Cardiac fibroblast (primary cell): ENCODE data around the gene RGR.
"Not testable (repeated sequence)": the region's sequence is repeated elsewhere in the genome, so short reads cannot be mapped to it uniquely, and the experiment has no call there.

Experiments
- DNase-seq, 2 donors: peaks; one replicate each; pipeline versions ENCODE4 v3.0.0 to v3.0.0-alpha.2; 2010; ENCODE audit warnings: low read depth in 2 of 2
- H3K4me3 ChIP-seq, 2 donors: replicated peaks in 1 of 2; 1 replicate in 1 of 2; 2 replicates in 1 of 2; pipeline ENCODE4 v1.5.1; 2011; ENCODE audit warnings: low read depth in 2 of 2, low read length in 2 of 2, mild to moderate bottlenecking in 2 of 2, moderate library complexity in 1 of 2
- TF ChIP-seq, protein P1 (sequence below): IDR thresholded peaks from one replicate; pipeline ENCODE4 v1.5.1; 2011; ENCODE audit warnings: low read depth, mild to moderate bottlenecking, low read length, inconsistent platforms

RGR gene

GRCh38 chr10:84269773-84270172 is 24.9 kb downstream of the RGR start:
- TF ChIP-seq, protein P1, sequence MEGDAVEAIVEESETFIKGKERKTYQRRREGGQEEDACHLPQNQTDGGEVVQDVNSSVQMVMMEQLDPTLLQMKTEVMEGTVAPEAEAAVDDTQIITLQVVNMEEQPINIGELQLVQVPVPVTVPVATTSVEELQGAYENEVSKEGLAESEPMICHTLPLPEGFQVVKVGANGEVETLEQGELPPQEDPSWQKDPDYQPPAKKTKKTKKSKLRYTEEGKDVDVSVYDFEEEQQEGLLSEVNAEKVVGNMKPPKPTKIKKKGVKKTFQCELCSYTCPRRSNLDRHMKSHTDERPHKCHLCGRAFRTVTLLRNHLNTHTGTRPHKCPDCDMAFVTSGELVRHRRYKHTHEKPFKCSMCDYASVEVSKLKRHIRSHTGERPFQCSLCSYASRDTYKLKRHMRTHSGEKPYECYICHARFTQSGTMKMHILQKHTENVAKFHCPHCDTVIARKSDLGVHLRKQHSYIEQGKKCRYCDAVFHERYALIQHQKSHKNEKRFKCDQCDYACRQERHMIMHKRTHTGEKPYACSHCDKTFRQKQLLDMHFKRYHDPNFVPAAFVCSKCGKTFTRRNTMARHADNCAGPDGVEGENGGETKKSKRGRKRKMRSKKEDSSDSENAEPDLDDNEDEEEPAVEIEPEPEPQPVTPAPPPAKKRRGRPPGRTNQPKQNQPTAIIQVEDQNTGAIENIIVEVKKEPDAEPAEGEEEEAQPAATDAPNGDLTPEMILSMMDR = no peak

GRCh38 chr10:84270708-84271107 is 25.9 kb downstream of the RGR start:
- no peak overlapping the region for H3K4me3 ChIP-seq
- no peak for DNase-seq
- TF ChIP-seq, protein P1 = no peak

More at GRCh38 chr10:84269773-84270172, 24.9 kb downstream of the RGR start:
- peak; percentile 15 to 83 for DNase-seq
- no peak overlapping the region for H3K4me3 ChIP-seq

GRCh38 chr10:84279876-84280475 is 35.1 kb downstream of the RGR start:
- not testable (repeated sequence) for DNase-seq, H3K4me3 ChIP-seq

DNA sequence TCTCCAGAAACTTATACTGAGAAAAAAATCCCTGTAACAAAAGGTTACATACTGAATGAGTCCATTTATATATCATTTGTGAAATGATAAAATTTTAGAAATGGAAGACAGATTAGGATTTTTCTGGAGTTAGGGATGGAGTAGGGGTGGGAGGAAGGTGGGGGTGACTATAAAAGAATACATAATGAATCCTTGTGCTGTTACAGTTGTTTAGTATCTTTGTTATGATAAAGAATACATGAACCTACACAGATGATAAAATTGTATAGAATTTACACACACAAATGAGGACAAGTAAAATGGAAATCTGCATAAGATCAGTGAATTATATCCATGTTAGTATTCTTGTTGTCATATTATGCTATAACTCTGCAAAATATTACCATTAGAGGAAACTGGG is 41.8 kb downstream of the RGR start:
- TF ChIP-seq, protein P1 = no peak
- DNase-seq = no peak
- no peak overlapping the region for H3K4me3 ChIP-seq

- DNase-seq = no peak
- TF ChIP-seq, protein P1 = no peak
- no peak overlapping the region for H3K4me3 ChIP-seq
These were observed 43.3 kb downstream of the RGR start for GRCh38 chr10:84288151-84288550.

DNA sequence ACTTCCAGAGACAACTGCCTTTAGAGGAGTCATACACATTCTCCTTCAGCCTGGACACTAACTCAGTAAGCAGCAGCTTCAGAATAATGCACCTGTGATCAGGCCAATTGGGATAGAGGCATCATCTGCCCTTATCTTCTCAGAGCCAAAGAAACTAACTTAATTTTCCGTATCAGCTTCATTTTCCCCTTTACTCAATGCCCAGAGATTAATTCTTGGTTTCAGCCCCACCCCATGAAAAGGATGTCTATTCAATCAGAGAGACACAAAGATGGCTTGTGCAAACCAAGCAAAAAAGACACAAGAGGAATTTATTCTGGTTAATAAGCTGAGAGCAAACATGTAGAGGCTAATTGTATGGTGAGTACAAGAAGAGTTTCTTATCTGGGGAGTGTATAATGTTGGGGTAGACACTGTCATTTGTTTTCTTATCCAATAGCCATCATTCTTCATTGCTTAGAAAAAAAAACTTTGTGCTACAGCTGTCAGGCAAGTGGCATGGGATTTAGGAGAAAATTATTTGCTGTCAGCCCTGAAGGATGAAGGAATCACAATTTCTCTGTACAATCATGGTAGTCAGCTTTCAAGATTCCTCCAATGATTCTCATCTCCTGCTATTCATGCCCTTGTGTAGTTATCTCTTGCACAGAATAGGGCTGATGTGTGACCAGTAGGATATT is 44.8 kb downstream of the RGR start:
- DNase-seq = no peak
- TF ChIP-seq, protein P1 = no peak
- no peak overlapping the region for H3K4me3 ChIP-seq

DNA sequence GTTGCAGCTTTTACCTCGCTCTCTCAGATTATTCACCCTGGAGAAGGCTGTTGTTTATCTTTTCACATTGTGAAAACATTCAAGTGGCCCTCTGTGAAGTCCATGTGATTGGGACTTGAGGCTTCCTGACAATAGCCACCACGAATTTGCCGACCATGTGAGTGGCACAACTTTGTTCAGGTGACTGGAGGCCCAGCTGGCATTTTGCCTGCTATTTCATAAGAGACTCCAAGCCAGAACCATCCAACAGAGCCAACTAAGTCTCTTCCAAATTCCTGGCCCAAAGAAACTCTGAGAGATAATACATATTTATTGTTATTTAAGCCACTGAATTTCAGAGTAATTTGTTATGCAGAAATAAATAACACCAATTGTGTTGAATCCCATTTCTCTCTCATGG is 45.4 kb downstream of the RGR start:
- TF ChIP-seq, protein P1 = no peak
- no peak overlapping the region for H3K4me3 ChIP-seq
- DNase-seq = no peak
